K562 (cell line): ENCODE data around the gene MARCHF3. TPM values are rescaled to one million over a fixed set of nuclear protein-coding genes. Genes with fewer than 3 reads are reported as not detected.

Experiments
- ATF7 ChIP-seq: fragments of 450-650 bp; IDR thresholded peaks from 2 replicates; pipeline ENCODE4 v1.7.1; 2014; ENCODE audit warnings: mild to moderate bottlenecking, moderate library complexity
- BHLHE40 ChIP-seq: IDR thresholded peaks from 2 replicates; pipeline ENCODE4 v1.6.1; 2011; ENCODE audit warnings: low read length, improper control_type of control experiment
- EP400 ChIP-seq: fragments of 450-650 bp; IDR thresholded peaks from 2 replicates; pipeline ENCODE4 v1.6.1; 2017; ENCODE audit warnings: antibody characterized with exemption, mild to moderate bottlenecking, moderate library complexity
- ESRRA ChIP-seq: fragments of 450-650 bp; IDR thresholded peaks from 2 replicates; pipeline ENCODE4 v1.6.1; 2014; ENCODE audit warnings: low read depth, mild to moderate bottlenecking, moderate library complexity, borderline replicate concordance
- HDAC3 ChIP-seq: fragments of 450-650 bp; IDR thresholded peaks from 2 replicates; pipeline ENCODE4 v1.6.1; 2018; ENCODE audit warnings: borderline replicate concordance, mild to moderate bottlenecking, moderate library complexity; ENCODE audit not compliant: partially characterized antibody
- JUNB ChIP-seq: fragments of 450-650 bp; formaldehyde crosslinking; conservative IDR thresholded peaks from 2 replicates; pipeline ENCODE4 v1.4.0; 2020; ENCODE audit warnings: mild to moderate bottlenecking
- LEF1 ChIP-seq: fragments of 450-650 bp; IDR thresholded peaks from 2 replicates; pipeline ENCODE4 v1.6.1; 2016; ENCODE audit warnings: mild to moderate bottlenecking
- MBD2 ChIP-seq: sonication (generic); IDR thresholded peaks from 2 replicates; pipeline ENCODE4 v1.6.1; 2016; ENCODE audit warnings: low read depth, borderline replicate concordance
- MYC ChIP-seq, 2 experiments: fragments of 250-450 bp in 1 of 2; sonication (Bioruptor Pico) in 1 of 2; IDR thresholded peaks; 2 replicates each; pipeline versions ENCODE4 v1.5.1 to v1.6.1; 2012 to 2021; ENCODE audit warnings: low read depth in 2 of 2, borderline replicate concordance in 1 of 2, improper control_type of control experiment in 1 of 2, low read length in 1 of 2, mild to moderate bottlenecking in 1 of 2, moderate library complexity in 1 of 2
- POLR2B ChIP-seq: fragments of 450-650 bp; IDR thresholded peaks from 2 replicates; pipeline ENCODE4 v1.6.1; 2018; ENCODE audit warnings: low read depth; ENCODE audit not compliant: partially characterized antibody
- PRMT5 ChIP-seq: sonication (generic); formaldehyde crosslinking; IDR thresholded peaks from 2 replicates; pipeline ENCODE4 v1.5.0; 2020; ENCODE audit warnings: missing genetic modification reagents
- SMARCB1 ChIP-seq: IDR thresholded peaks from 2 replicates; pipeline ENCODE4 v1.6.1; 2011; ENCODE audit warnings: improper control_type of control experiment, low read depth; ENCODE audit not compliant: insufficient read length
- SUPT5H ChIP-seq: fragments of 450-650 bp; IDR thresholded peaks from 2 replicates; pipeline ENCODE4 v1.6.1; 2016
- TBL1XR1 ChIP-seq, 2 experiments: IDR thresholded peaks; 2 replicates each; pipeline ENCODE4 v1.6.1; 2012; ENCODE audit warnings: improper control_type of control experiment in 2 of 2, low read length in 2 of 2, mild to moderate bottlenecking in 1 of 2
- ZBED1 ChIP-seq: IDR thresholded peaks from 2 replicates; pipeline ENCODE4 v1.6.1; 2014
- ZBTB33 ChIP-seq: sonication (generic); formaldehyde crosslinking; IDR thresholded peaks from 2 replicates; pipeline ENCODE4 v1.8.1; 2023; ENCODE audit warnings: mild to moderate bottlenecking, missing genetic modification reagents
- ZKSCAN3 ChIP-seq: fragments of 250-450 bp; sonication (Bioruptor Pico); IDR thresholded peaks from 2 replicates; pipeline ENCODE4 v1.4.0; 2020
- ZNF57 ChIP-seq: fragments of 450-650 bp; formaldehyde crosslinking; IDR thresholded peaks from 2 replicates; pipeline ENCODE4 v1.4.0; 2020; ENCODE audit warnings: mild to moderate bottlenecking, moderate library complexity
- ZNF644 ChIP-seq: fragments of 200-800 bp; sonication (Bioruptor generic); IDR thresholded peaks from 2 replicates; pipeline ENCODE4 v1.6.1; 2016; ENCODE audit warnings: low read depth, missing genetic modification characterization, missing compliant biosample characterization
- ZNF655 ChIP-seq: fragments of 250-450 bp; sonication (Bioruptor Pico); IDR thresholded peaks from 2 replicates; pipeline ENCODE4 v1.5.0; 2021
- ZNF695 ChIP-seq: fragments of 450-650 bp; formaldehyde crosslinking; IDR thresholded peaks from 2 replicates; pipeline ENCODE4 v1.4.0; 2020; ENCODE audit warnings: mild to moderate bottlenecking, moderate library complexity
- polyA plus RNA-seq, 8 experiments: library from polyadenylated mRNA; depleted of rRNA in 4 of 8; stranded (reverse) in 5 of 8; unstranded in 3 of 8; fragments of >200 nt; fragmentation: Nextera tagmentation in 2 of 8; fragmentation: Illumina TruSeq in 1 of 8; extraction: Ambion mirVana in 2 of 8; extraction: Trizol in 1 of 8; gene quantifications; 2 replicates each; pipeline versions ENCODE4 v1.2.1 to v1.2.3, GENCODE V29; 2011 to 2014; ENCODE audit warnings: inconsistent platforms in 1 of 8, missing spikeins in 1 of 8
- total RNA-seq, 7 experiments: library from RNA; depleted of rRNA in 6 of 7; stranded (reverse); fragments of >200 nt in 6 of 7; fragmentation: Illumina TruSeq in 2 of 7; extraction: Trizol in 2 of 7; gene quantifications; 2 replicates each; pipeline versions ENCODE4 v1.2.1 to v1.2.3, GENCODE V29; 2011 to 2021; ENCODE audit warnings: low replicate concordance in 1 of 7
- TF ChIP-seq, protein P1 (sequence below): sonication (generic); formaldehyde crosslinking; IDR thresholded peaks from 2 replicates; pipeline ENCODE4 v1.8.0; 2023; ENCODE audit warnings: mild to moderate bottlenecking, missing genetic modification reagents
- TF ChIP-seq, protein P2 (sequence below): sonication (generic); formaldehyde crosslinking; IDR thresholded peaks from 2 replicates; pipeline ENCODE4 v1.8.1; 2022; ENCODE audit warnings: missing genetic modification reagents
- TF ChIP-seq, protein P3 (sequence below): fragments of 250-450 bp; sonication (Bioruptor Pico); IDR thresholded peaks from 2 replicates; pipeline ENCODE4 v1.8.0; 2021; ENCODE audit warnings: borderline replicate concordance, mild to moderate bottlenecking, moderate library complexity; ENCODE audit not compliant: poor library complexity, severe bottlenecking

The MARCHF3 gene
- total and polyA plus RNA-seq, 9 of the 15 experiments (the other 6 are each of a cell fraction or from before 2014, with no cell fraction given): 5.6 to 37.4 (median 16.5) TPM

GRCh38 chr5:126884269-126884819 lies 146.0 kb downstream of the MARCHF3 start (continued):
- TF ChIP-seq, protein P1, sequence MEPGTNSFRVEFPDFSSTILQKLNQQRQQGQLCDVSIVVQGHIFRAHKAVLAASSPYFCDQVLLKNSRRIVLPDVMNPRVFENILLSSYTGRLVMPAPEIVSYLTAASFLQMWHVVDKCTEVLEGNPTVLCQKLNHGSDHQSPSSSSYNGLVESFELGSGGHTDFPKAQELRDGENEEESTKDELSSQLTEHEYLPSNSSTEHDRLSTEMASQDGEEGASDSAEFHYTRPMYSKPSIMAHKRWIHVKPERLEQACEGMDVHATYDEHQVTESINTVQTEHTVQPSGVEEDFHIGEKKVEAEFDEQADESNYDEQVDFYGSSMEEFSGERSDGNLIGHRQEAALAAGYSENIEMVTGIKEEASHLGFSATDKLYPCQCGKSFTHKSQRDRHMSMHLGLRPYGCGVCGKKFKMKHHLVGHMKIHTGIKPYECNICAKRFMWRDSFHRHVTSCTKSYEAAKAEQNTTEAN: peak; percentile 52; the same call in 1 of the 2 replicates
- peak; percentile 94 for TF ChIP-seq LEF1
- TF ChIP-seq, protein P2, sequence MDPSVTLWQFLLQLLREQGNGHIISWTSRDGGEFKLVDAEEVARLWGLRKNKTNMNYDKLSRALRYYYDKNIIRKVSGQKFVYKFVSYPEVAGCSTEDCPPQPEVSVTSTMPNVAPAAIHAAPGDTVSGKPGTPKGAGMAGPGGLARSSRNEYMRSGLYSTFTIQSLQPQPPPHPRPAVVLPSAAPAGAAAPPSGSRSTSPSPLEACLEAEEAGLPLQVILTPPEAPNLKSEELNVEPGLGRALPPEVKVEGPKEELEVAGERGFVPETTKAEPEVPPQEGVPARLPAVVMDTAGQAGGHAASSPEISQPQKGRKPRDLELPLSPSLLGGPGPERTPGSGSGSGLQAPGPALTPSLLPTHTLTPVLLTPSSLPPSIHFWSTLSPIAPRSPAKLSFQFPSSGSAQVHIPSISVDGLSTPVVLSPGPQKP (CRISPR knock-in tag): no peak
- TF ChIP-seq ZNF57: no peak
- TF ChIP-seq, protein P3, sequence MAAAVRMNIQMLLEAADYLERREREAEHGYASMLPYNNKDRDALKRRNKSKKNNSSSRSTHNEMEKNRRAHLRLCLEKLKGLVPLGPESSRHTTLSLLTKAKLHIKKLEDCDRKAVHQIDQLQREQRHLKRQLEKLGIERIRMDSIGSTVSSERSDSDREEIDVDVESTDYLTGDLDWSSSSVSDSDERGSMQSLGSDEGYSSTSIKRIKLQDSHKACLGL (CRISPR knock-in tag): no peak
- TF ChIP-seq ESRRA: peak; percentile 65; the same call in 1 of the 2 replicates
- TF ChIP-seq MBD2: peak; percentile 92
- TF ChIP-seq SMARCB1: no peak
- TF ChIP-seq HDAC3: peak; percentile 97
- no peak for TF ChIP-seq SUPT5H
- TF ChIP-seq ZBED1: peak; percentile 88; the same call in 1 of the 2 replicates
- no peak for TF ChIP-seq ZKSCAN3 (CRISPR knock-in tag)
- TF ChIP-seq ZNF655 (CRISPR knock-in tag): no peak
- TF ChIP-seq TBL1XR1 (IDR thresholded peaks at IDR 0.05; ENCODE audit: low read length in 2 of 2): peak; percentile 83 to 98; a peak in 3 of 4 replicates
- peak; percentile 85 for TF ChIP-seq MYC (IDR thresholded peaks at IDR 0.05; ENCODE audit: low read depth, low read length)
- no peak for TF ChIP-seq MYC (CRISPR knock-in tag; IDR thresholded peaks at IDR 0.05; ENCODE audit: borderline replicate concordance, low read depth)
- TF ChIP-seq ZNF644: 0 out of 2 replicates have a peak, but pooled peaks have one; percentile 60
- no peak for TF ChIP-seq PRMT5
- TF ChIP-seq BHLHE40: peak; percentile 90
- TF ChIP-seq JUNB: peak; percentile 51; the same call in 1 of the 2 replicates
- no peak for TF ChIP-seq ZNF695 (CRISPR knock-in tag)
- peak; percentile 44 for TF ChIP-seq POLR2B
- peak; percentile 97 for TF ChIP-seq ATF7
- TF ChIP-seq EP400: peak; percentile 80
- peak; percentile 50; the same call in 1 of the 2 replicates for TF ChIP-seq ZBTB33 (CRISPR knock-in tag)
